GM23338 (cell line): Measurements from ENCODE around the gene GALNT7. TPM values are rescaled to one million over a fixed set of nuclear protein-coding genes. Genes with fewer than 3 reads are reported as not detected.

Experiments
- ATAC-seq: fragments of 200-7000 bp; cut with Tn5 transposase; 3 replicates; pipeline ENCODE4 v1.9.1; 2020
- DNase-seq: peaks from one replicate; pipeline ENCODE4 v3.0.0-alpha.2; 2015; ENCODE audit warnings: low spot score
- H2AFZ ChIP-seq: fragments of 200-600 bp; sonication (generic); 2 replicates; pipeline ENCODE4 v1.8.0; 2016; ENCODE audit warnings: antibody characterized with exemption, mild to moderate bottlenecking, moderate library complexity
- H3F3A ChIP-seq: fragments of 200-600 bp; sonication (generic); replicated peaks from 2 replicates; pipeline ENCODE4 v1.8.0; 2017; ENCODE audit warnings: antibody characterized with exemption, mixed run types, low read depth
- H3K27ac ChIP-seq: fragments of 200-600 bp; sonication (generic); 2 replicates; pipeline ENCODE4 v1.6.1; 2016; ENCODE audit warnings: low read depth
- H3K27me3 ChIP-seq: fragments of 200-600 bp; sonication (generic); 2 replicates; pipeline ENCODE4 v1.8.0; 2016; ENCODE audit warnings: mild to moderate bottlenecking, mixed run types, moderate library complexity; ENCODE audit not compliant: insufficient read depth
- H3K36me3 ChIP-seq: fragments of 200-600 bp; sonication (generic); 2 replicates; pipeline ENCODE4 v1.8.0; 2016; ENCODE audit warnings: mild to moderate bottlenecking; ENCODE audit not compliant: insufficient read depth
- H3K4me1 ChIP-seq: fragments of 200-600 bp; sonication (generic); 2 replicates; pipeline ENCODE4 v1.8.0; 2016; ENCODE audit warnings: mild to moderate bottlenecking, moderate library complexity; ENCODE audit not compliant: insufficient read depth
- H3K4me2 ChIP-seq: fragments of 200-600 bp; sonication (generic); 2 replicates; pipeline ENCODE4 v1.7.1; 2017; ENCODE audit warnings: mixed run types
- H3K4me3 ChIP-seq: fragments of 200-600 bp; sonication (generic); 2 replicates; pipeline ENCODE4 v1.6.1; 2016; ENCODE audit warnings: mixed run types
- H3K79me2 ChIP-seq: fragments of 200-600 bp; sonication (generic); replicated peaks from 2 replicates; pipeline ENCODE4 v1.8.0; 2017; ENCODE audit warnings: mild to moderate bottlenecking; ENCODE audit not compliant: insufficient read depth
- H3K9me2 ChIP-seq: fragments of 200-600 bp; sonication (generic); 2 replicates; pipeline ENCODE4 v1.8.0; 2017; ENCODE audit not compliant: insufficient read depth
- H4K20me1 ChIP-seq: fragments of 200-600 bp; sonication (generic); replicated peaks from 2 replicates; pipeline ENCODE4 v1.8.0; 2017; ENCODE audit warnings: mild to moderate bottlenecking; ENCODE audit not compliant: insufficient read depth
- H3K27ac Mint-ChIP-seq: 2 replicates; pipeline ENCODE4 v1.8.0; 2020; ENCODE audit warnings: inconsistent platforms, mild to moderate bottlenecking, moderate library complexity, mixed read lengths
- H3K27me3 Mint-ChIP-seq: 3 replicates; pipeline ENCODE4 v1.8.0; 2022; ENCODE audit warnings: low read depth, mild to moderate bottlenecking, moderate library complexity, mixed read lengths, inconsistent platforms; ENCODE audit not compliant: insufficient read depth, poor library complexity
- H3K36me3 Mint-ChIP-seq: 3 replicates; pipeline ENCODE4 v1.8.0; 2021; ENCODE audit warnings: low read depth, mild to moderate bottlenecking, inconsistent platforms, moderate library complexity, mixed read lengths
- H3K4me1 Mint-ChIP-seq: 3 replicates; pipeline ENCODE4 v1.8.0; 2020; ENCODE audit warnings: mild to moderate bottlenecking, inconsistent platforms, mixed read lengths
- H3K4me3 Mint-ChIP-seq: 3 replicates; pipeline ENCODE4 v1.8.0; 2021; ENCODE audit warnings: moderate library complexity, mild to moderate bottlenecking, inconsistent platforms, mixed read lengths
- H3K9me3 Mint-ChIP-seq: 3 replicates; pipeline ENCODE4 v1.8.0; 2020; ENCODE audit warnings: moderate library complexity, mild to moderate bottlenecking, inconsistent platforms, mixed read lengths
- EZH2 ChIP-seq: fragments of 200-600 bp; sonication (generic); IDR thresholded peaks from one replicate; pipeline ENCODE4 v1.8.0; 2017; ENCODE audit warnings: antibody characterized with exemption, mild to moderate bottlenecking, low read depth; ENCODE audit not compliant: unreplicated experiment
- EZH2phosphoT487 ChIP-seq: fragments of 200-600 bp; sonication (generic); IDR thresholded peaks from one replicate; pipeline ENCODE4 v1.8.1; 2018; ENCODE audit warnings: antibody characterized with exemption; ENCODE audit not compliant: unreplicated experiment
- JUNB ChIP-seq: IDR thresholded peaks from one replicate; pipeline ENCODE4 v1.6.1; 2016; ENCODE audit warnings: antibody characterized with exemption; ENCODE audit not compliant: unreplicated experiment
- NANOG ChIP-seq: IDR thresholded peaks from 2 replicates; pipeline ENCODE4 v1.6.1; 2016; ENCODE audit warnings: antibody characterized with exemption, borderline replicate concordance
- ZNF114 ChIP-seq: fragments of 250-450 bp; sonication (Bioruptor Pico); IDR thresholded peaks from 2 replicates; pipeline ENCODE4 v1.5.0; 2020; ENCODE audit warnings: mild to moderate bottlenecking, moderate library complexity
- ZNF331 ChIP-seq: fragments of 250-450 bp; sonication (Bioruptor Pico); IDR thresholded peaks from 2 replicates; pipeline ENCODE4 v1.5.0; 2020; ENCODE audit warnings: low read depth, mild to moderate bottlenecking, moderate library complexity
- polyA plus RNA-seq: library from polyadenylated mRNA; unstranded; fragments of >200 nt; fragmentation: Nextera tagmentation; extraction: Ambion mirVana; gene quantifications from 2 replicates; pipeline ENCODE4 v1.2.1, GENCODE V29; 2016
- total RNA-seq: library from RNA; depleted of rRNA; stranded (reverse); fragments of >200 nt; shearing (Covaris generic); gene quantifications from 2 replicates; pipeline ENCODE4 v1.2.3, GENCODE V29; 2014
- TF ChIP-seq, protein P1 (sequence below): fragments of 250-450 bp; sonication (Bioruptor Pico); IDR thresholded peaks from 2 replicates; pipeline ENCODE4 v1.5.0; 2020; ENCODE audit warnings: mild to moderate bottlenecking, moderate library complexity
- TF ChIP-seq, protein P2 (sequence below), 2 experiments: fragments of 200-600 bp in 1 of 2; sonication (generic) in 1 of 2; conservative IDR thresholded peaks; 2 replicates each; pipeline versions ENCODE4 v1.5.1 to v1.6.1; 2016 to 2017; ENCODE audit warnings: antibody characterized with exemption in 2 of 2, low read depth in 2 of 2, mild to moderate bottlenecking in 2 of 2, moderate library complexity in 1 of 2
- TF ChIP-seq, protein P3 (sequence below): IDR thresholded peaks from one replicate; pipeline ENCODE4 v1.6.1; 2018; ENCODE audit warnings: antibody characterized with exemption; ENCODE audit not compliant: unreplicated experiment

The GALNT7 gene
- total and polyA plus RNA-seq, 2 experiments from 2014 or later = 31.8 to 72.2 TPM

DNA sequence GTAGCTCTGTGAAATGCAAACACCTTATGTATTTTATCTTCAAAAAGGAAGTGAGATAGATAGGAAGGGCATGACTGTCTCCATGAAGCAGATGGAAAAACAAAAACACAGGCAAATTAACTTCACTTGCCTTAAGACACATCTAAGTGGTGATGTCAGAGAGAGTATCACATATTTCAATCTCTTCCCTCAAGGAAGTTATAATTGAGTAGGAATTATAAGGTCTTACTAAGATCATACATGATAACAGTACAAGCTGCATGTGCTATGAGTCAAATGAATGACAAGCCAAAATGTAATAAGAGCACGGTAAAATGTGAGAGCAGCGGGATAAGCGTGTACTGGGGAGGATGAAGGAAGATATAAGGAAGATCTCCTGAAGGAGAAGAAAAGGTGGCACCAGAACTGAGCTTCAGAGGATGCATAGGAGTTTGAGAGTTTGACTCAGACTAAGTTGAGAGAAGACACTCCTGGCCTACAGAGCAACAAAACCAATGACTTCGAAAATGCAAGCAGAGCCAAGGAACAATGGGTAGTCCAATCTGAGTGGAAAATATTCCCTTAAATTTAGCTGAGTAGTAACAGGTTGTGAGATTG, 43.3 kb upstream of the GALNT7 start (continued):
- TF ChIP-seq, protein P1, sequence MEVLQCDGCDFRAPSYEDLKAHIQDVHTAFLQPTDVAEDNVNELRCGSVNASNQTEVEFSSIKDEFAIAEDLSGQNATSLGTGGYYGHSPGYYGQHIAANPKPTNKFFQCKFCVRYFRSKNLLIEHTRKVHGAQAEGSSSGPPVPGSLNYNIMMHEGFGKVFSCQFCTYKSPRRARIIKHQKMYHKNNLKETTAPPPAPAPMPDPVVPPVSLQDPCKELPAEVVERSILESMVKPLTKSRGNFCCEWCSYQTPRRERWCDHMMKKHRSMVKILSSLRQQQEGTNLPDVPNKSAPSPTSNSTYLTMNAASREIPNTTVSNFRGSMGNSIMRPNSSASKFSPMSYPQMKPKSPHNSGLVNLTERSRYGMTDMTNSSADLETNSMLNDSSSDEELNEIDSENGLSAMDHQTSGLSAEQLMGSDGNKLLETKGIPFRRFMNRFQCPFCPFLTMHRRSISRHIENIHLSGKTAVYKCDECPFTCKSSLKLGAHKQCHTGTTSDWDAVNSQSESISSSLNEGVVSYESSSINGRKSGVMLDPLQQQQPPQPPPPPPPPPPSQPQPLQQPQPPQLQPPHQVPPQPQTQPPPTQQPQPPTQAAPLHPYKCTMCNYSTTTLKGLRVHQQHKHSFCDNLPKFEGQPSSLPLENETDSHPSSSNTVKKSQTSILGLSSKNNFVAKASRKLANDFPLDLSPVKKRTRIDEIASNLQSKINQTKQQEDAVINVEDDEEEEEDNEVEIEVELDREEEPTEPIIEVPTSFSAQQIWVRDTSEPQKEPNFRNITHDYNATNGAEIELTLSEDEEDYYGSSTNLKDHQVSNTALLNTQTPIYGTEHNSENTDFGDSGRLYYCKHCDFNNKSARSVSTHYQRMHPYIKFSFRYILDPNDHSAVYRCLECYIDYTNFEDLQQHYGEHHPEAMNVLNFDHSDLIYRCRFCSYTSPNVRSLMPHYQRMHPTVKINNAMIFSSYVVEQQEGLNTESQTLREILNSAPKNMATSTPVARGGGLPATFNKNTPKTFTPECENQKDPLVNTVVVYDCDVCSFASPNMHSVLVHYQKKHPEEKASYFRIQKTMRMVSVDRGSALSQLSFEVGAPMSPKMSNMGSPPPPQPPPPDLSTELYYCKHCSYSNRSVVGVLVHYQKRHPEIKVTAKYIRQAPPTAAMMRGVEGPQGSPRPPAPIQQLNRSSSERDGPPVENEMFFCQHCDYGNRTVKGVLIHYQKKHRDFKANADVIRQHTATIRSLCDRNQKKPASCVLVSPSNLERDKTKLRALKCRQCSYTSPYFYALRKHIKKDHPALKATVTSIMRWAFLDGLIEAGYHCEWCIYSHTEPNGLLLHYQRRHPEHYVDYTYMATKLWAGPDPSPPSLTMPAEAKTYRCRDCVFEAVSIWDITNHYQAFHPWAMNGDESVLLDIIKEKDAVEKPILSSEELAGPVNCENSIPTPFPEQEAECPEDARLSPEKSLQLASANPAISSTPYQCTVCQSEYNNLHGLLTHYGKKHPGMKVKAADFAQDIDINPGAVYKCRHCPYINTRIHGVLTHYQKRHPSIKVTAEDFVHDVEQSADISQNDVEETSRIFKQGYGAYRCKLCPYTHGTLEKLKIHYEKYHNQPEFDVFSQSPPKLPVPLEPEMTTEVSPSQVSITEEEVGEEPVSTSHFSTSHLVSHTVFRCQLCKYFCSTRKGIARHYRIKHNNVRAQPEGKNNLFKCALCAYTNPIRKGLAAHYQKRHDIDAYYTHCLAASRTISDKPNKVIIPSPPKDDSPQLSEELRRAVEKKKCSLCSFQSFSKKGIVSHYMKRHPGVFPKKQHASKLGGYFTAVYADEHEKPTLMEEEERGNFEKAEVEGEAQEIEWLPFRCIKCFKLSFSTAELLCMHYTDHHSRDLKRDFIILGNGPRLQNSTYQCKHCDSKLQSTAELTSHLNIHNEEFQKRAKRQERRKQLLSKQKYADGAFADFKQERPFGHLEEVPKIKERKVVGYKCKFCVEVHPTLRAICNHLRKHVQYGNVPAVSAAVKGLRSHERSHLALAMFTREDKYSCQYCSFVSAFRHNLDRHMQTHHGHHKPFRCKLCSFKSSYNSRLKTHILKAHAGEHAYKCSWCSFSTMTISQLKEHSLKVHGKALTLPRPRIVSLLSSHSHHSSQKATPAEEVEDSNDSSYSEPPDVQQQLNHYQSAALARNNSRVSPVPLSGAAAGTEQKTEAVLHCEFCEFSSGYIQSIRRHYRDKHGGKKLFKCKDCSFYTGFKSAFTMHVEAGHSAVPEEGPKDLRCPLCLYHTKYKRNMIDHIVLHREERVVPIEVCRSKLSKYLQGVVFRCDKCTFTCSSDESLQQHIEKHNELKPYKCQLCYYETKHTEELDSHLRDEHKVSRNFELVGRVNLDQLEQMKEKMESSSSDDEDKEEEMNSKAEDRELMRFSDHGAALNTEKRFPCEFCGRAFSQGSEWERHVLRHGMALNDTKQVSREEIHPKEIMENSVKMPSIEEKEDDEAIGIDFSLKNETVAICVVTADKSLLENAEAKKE (CRISPR knock-in tag) = no peak
- TF ChIP-seq, protein P2, sequence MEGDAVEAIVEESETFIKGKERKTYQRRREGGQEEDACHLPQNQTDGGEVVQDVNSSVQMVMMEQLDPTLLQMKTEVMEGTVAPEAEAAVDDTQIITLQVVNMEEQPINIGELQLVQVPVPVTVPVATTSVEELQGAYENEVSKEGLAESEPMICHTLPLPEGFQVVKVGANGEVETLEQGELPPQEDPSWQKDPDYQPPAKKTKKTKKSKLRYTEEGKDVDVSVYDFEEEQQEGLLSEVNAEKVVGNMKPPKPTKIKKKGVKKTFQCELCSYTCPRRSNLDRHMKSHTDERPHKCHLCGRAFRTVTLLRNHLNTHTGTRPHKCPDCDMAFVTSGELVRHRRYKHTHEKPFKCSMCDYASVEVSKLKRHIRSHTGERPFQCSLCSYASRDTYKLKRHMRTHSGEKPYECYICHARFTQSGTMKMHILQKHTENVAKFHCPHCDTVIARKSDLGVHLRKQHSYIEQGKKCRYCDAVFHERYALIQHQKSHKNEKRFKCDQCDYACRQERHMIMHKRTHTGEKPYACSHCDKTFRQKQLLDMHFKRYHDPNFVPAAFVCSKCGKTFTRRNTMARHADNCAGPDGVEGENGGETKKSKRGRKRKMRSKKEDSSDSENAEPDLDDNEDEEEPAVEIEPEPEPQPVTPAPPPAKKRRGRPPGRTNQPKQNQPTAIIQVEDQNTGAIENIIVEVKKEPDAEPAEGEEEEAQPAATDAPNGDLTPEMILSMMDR (conservative IDR thresholded peaks at IDR 0.05; ENCODE audit: low read depth in 2 of 2) = no peak

DNA sequence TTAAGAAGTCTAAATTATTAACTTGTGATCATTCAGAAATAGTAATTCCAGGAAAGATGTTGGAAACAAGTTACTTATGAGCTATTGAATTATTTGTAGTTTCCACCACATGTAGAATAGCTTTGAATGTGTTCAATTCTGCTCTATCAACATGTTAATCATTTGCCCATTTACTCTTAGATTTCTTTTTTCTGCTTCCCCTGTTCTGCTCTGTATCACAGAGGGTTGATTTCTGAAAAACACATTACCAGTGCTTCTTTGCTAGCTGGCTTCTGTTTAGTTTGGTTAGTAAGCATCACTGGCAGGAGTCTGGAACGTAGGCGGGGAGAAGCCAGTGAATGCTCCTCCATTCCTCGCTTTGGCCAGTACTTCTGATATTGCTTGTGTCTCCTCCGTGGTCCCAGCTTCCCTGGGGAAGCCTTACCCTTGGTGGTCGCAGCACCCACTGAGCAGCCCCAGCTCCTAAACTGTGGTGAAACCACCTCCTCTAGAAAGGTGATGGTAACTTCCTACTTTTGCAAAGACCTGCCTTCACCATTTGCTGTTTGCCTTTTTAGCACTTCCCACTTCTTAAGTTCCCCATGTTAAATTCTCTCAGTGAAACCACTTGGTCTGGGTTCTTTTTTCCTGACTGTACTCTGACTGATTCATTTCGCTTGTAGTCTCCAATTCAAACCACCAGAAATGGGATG, 40.3 kb upstream of the GALNT7 start:
- no peak for ATAC-seq
- H3K36me3 ChIP-seq = no peaks in the 10 kb centered on the region
- no peaks in the 10 kb centered on the region for H3K79me2 ChIP-seq
- H3K27ac Mint-ChIP-seq = no peak overlapping the region
- no peaks in the 10 kb centered on the region for H3K9me3 Mint-ChIP-seq
- DNase-seq = no peak
- no peaks in the 10 kb centered on the region for H3F3A ChIP-seq
- H3K4me1 Mint-ChIP-seq = peaks cover 10% of the 10 kb centered on the region
- no peak overlapping the region for H3K4me3 ChIP-seq
- peak overlapping the region; percentile 44; the same call in 1 of the 2 replicates for H2AFZ ChIP-seq
- H3K27me3 Mint-ChIP-seq = no peaks in the 10 kb centered on the region
- H3K4me2 ChIP-seq = no peak overlapping the region
- H4K20me1 ChIP-seq = no peaks in the 10 kb centered on the region
- no peaks in the 10 kb centered on the region for H3K36me3 Mint-ChIP-seq
- H3K9me2 ChIP-seq = no peaks in the 10 kb centered on the region; the same call in 1 of the 2 replicates
- H3K4me3 Mint-ChIP-seq = no peak overlapping the region
- no peak overlapping the region for H3K27ac ChIP-seq
- H3K4me1 ChIP-seq = no peaks in the 10 kb centered on the region
- no peaks in the 10 kb centered on the region for H3K27me3 ChIP-seq
- no peak for TF ChIP-seq EZH2phosphoT487
- TF ChIP-seq, protein P2 (conservative IDR thresholded peaks at IDR 0.05; ENCODE audit: low read depth in 2 of 2) = no peak
- TF ChIP-seq NANOG = no peak
- no peak for TF ChIP-seq ZNF331
- TF ChIP-seq ZNF114 (CRISPR knock-in tag) = no peak
- TF ChIP-seq, protein P3, sequence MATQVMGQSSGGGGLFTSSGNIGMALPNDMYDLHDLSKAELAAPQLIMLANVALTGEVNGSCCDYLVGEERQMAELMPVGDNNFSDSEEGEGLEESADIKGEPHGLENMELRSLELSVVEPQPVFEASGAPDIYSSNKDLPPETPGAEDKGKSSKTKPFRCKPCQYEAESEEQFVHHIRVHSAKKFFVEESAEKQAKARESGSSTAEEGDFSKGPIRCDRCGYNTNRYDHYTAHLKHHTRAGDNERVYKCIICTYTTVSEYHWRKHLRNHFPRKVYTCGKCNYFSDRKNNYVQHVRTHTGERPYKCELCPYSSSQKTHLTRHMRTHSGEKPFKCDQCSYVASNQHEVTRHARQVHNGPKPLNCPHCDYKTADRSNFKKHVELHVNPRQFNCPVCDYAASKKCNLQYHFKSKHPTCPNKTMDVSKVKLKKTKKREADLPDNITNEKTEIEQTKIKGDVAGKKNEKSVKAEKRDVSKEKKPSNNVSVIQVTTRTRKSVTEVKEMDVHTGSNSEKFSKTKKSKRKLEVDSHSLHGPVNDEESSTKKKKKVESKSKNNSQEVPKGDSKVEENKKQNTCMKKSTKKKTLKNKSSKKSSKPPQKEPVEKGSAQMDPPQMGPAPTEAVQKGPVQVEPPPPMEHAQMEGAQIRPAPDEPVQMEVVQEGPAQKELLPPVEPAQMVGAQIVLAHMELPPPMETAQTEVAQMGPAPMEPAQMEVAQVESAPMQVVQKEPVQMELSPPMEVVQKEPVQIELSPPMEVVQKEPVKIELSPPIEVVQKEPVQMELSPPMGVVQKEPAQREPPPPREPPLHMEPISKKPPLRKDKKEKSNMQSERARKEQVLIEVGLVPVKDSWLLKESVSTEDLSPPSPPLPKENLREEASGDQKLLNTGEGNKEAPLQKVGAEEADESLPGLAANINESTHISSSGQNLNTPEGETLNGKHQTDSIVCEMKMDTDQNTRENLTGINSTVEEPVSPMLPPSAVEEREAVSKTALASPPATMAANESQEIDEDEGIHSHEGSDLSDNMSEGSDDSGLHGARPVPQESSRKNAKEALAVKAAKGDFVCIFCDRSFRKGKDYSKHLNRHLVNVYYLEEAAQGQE = no peak
- no peak for TF ChIP-seq JUNB
- no peak for TF ChIP-seq EZH2
